Measurements from ENCODE around the gene HENMT1. TPM values are rescaled to one million over a fixed set of nuclear protein-coding genes. Genes with fewer than 3 reads are reported as not detected.
"Not testable (repeated sequence)": the region's sequence is repeated elsewhere in the genome, so short reads cannot be mapped to it uniquely, and the experiment has no call there.

The HENMT1 gene
- total and polyA plus RNA-seq, 12 donors: 0.36 to 3.0 (median 1.1) TPM

DNA sequence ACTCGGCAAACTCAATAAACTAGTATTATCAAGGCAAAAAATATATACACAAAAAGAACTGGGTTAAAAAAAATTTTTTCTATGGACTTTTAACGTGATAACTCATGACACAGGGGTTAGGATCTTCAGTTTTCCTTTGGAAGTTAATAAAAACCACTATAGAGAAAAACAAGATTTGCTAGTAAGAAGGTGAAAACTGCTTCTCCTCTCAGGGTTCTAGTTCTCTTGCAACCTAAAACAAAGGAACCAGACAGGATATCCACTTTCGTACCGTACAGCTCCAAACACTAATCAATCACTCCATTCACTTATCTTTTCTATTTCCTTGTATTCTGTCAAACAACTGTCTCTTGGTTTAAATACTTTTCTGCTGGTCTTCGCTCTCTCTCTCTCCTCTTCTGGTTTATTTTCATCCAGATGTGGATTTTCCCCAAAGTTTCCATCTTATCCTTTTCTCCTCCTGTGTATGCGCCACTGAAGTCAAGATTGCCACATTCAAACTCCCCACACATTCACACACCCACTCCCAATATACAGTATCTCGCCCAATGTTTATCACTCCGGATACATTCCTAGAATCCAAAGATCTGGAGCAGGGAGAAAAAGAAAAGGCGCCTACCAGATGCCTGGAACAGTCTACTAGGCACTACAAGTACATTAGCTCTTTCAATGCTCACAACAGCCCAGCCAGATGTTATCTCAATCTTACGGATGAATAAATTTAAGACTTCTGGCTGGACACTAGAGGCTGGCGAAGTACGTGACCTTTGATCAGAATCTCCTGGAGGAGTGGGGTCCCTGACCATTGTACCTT is 30.4 kb upstream of the HENMT1 start:
- Histone ChIP-seq H3K27ac (peak overlapping the region; percentile 91 to 99 (median 96)), H3K9me3 (no peaks in the 10 kb centered on the region), H3K4me3 (peak overlapping the region; percentile 60 to 87 (median 82)), H3K36me3 (peaks cover 0 to 15% (median 10%) of the 10 kb centered on the region in 9 donors), H3K4me1 (peaks cover 0 to 43% (median 33%) of the 10 kb centered on the region in 9 donors), H3K27me3 (no peaks in the 10 kb centered on the region)
- intact Hi-C loops (cut with DNase I): loop anchor here in 3 of 10 donors (5.0 to 10.0 kb wide), 4 partner anchors 47 to 123 kb away; partner anchors contain the start of gene STXBP3 (in 2 of the 3)
- 23 to 24% methylated on average over 12 of the region's 12 CpGs for WGBS, 2 donors
- TF ChIP-seq, protein P1, sequence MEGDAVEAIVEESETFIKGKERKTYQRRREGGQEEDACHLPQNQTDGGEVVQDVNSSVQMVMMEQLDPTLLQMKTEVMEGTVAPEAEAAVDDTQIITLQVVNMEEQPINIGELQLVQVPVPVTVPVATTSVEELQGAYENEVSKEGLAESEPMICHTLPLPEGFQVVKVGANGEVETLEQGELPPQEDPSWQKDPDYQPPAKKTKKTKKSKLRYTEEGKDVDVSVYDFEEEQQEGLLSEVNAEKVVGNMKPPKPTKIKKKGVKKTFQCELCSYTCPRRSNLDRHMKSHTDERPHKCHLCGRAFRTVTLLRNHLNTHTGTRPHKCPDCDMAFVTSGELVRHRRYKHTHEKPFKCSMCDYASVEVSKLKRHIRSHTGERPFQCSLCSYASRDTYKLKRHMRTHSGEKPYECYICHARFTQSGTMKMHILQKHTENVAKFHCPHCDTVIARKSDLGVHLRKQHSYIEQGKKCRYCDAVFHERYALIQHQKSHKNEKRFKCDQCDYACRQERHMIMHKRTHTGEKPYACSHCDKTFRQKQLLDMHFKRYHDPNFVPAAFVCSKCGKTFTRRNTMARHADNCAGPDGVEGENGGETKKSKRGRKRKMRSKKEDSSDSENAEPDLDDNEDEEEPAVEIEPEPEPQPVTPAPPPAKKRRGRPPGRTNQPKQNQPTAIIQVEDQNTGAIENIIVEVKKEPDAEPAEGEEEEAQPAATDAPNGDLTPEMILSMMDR (IDR thresholded peaks at IDR 0.05): no peak
- no peak for DNase-seq
- peak in 5 of 8 donors; percentile 0 to 9 (median 2) for ATAC-seq

DNA sequence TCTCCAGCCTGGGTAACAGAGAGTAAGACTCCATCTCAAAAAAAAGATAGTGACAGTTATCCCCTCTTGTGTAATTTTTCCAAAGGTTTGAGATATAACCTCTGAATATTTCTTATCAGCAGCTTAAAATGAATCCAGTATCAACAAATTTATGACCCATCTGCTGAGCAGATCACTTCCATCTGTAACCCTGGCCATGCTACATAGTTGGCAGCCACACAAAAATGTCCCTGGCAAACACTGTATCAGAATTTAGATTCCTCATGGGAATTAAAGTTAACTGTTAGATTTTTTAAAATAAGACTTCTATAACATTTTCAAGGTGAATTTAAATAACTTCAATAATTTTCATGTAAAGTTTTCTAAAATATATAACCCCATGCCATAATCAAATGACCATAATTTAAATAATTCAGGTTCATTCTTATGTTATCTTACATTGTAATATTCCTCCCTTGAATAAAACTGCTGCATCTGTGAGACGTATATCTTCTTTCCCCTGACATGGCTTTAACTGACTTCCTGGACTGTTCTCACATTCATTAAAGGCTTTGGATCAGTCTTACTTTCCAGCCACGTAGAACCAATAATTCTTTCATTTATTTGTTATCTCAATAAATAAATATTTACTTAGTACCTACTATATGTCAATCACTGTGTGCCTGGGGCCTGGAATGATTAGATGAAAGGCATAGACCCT is 25.9 kb upstream of the HENMT1 start:
- Histone ChIP-seq H3K4me1 (peaks cover 0 to 11% (median 8%) of the 10 kb centered on the region in 9 donors), H3K4me3 (no peak overlapping the region), H3K9me3 (no peaks in the 10 kb centered on the region), H3K27me3 (no peaks in the 10 kb centered on the region), H3K27ac (no peak overlapping the region), H3K36me3 (no peaks in the 10 kb centered on the region)
- 58 to 61% methylated on average over 2 of the region's 2 CpGs for WGBS, 2 donors
- TF ChIP-seq, protein P1 (IDR thresholded peaks at IDR 0.05): no peak
- ATAC-seq (no peak), DNase-seq (no peak)
- intact Hi-C loops (cut with DNase I): no loop called here

DNA sequence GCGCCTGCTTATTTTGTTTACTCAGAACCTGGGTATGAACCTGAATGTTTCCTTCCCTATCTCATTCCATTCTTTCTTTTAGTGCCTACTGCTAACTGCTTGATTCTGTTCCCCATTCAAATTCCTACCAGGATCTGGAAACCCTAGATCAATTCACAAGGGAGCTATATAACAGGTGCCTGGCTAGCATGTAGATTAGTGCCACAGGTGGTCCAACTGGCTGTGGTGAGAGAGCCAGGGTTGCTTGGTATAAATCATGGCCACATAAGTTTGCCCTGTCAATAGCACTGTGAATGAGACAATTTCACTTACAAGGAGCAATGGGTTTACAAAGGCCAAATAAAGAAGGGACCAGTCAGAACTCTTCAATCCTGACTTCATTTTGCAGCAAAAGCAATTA is 24.6 kb upstream of the HENMT1 start:
- no peak overlapping the region for H3K27ac ChIP-seq
- H3K9me3 ChIP-seq: no peaks in the 10 kb centered on the region
- no peak for DNase-seq
- H3K4me1 ChIP-seq: peaks cover 0 to 1% (median 0%) of the 10 kb centered on the region in 9 donors
- WGBS, 2 donors: 85 to 93% methylated on average over 1 of the region's 1 CpG
- ATAC-seq: no peak
- TF ChIP-seq, protein P1 (IDR thresholded peaks at IDR 0.05): no peak
- no peak overlapping the region for H3K4me3 ChIP-seq
- intact Hi-C loops (cut with DNase I): no loop called here
- H3K36me3 ChIP-seq: no peaks in the 10 kb centered on the region
- H3K27me3 ChIP-seq: no peaks in the 10 kb centered on the region

DNA sequence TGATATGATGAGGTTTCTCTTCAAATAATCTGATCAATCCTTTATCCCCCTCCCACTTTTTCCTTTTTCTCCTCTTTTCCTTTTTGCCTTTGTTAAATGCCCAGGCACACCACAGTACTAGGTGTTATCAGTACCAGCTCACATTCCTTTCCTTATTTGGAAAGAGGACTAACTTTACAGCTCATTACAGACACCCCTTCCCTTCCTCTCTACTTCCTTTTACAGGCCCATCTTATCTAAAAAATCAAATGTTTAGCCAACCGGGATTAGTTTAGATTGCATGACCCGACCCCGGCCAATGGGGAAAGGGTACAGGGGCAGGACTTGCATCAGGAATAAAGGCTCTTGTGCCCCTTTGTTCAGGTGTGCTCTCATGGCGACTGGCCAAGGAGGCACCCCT is 20.8 kb upstream of the HENMT1 start:
- H3K9me3 ChIP-seq; H3K27ac ChIP-seq; ATAC-seq; H3K4me1 ChIP-seq; H3K36me3 ChIP-seq; H3K4me3 ChIP-seq; intact Hi-C loops (cut with DNase I); DNase-seq; H3K27me3 ChIP-seq: not testable (repeated sequence)
- 54 to 55% methylated on average over 4 of the region's 4 CpGs for WGBS, 2 donors

All from heart right ventricle (tissue), 16 donors.